Measurements from ENCODE around the gene MYCN.

GRCh38 chr2:15894481-15895144 lies 45.7 kb upstream of the MYCN start:
- TF ChIP-seq EZH2phosphoT487 (IDR thresholded peaks at IDR 0.05; ENCODE audit: borderline replicate concordance, low read length) (no peak), CTCF (conservative IDR thresholded peaks at IDR 0.05; ENCODE audit: low read depth, low read length) (no peak), EZH2 (IDR thresholded peaks at IDR 0.05; ENCODE audit: low read length, unreplicated experiment) (no peak)

Measured in PC-3 (cell line).